Neural progenitor cell (in vitro differentiated cells): ENCODE measurements around the gene PTPRG. TPM values are rescaled to one million over a fixed set of nuclear protein-coding genes. Genes with fewer than 3 reads are reported as not detected.

Source experiments
- DNase-seq: peaks from one replicate; pipeline ENCODE4 v3.0.0-alpha.2; 2016; ENCODE audit warnings: low spot score
- H2AFZ ChIP-seq: fragments of 200-600 bp; sonication (generic); replicated peaks from 2 replicates; pipeline ENCODE4 v1.6.1; 2016; ENCODE audit warnings: antibody characterized with exemption
- H3F3A ChIP-seq: fragments of 200-600 bp; sonication (generic); 2 replicates; pipeline ENCODE4 v1.6.1; 2016; ENCODE audit warnings: antibody characterized with exemption, low read depth
- H3K27ac ChIP-seq: fragments of 200-600 bp; sonication (generic); 2 replicates; pipeline ENCODE4 v1.5.1; 2016; ENCODE audit warnings: mild to moderate bottlenecking
- H3K27me3 ChIP-seq: fragments of 200-600 bp; sonication (generic); 2 replicates; pipeline ENCODE4 v1.6.1; 2016; ENCODE audit warnings: mild to moderate bottlenecking, moderate library complexity
- H3K36me3 ChIP-seq: fragments of 200-600 bp; sonication (generic); 2 replicates; pipeline ENCODE4 v1.5.1; 2016
- H3K4me1 ChIP-seq: fragments of 200-600 bp; sonication (generic); 2 replicates; pipeline ENCODE4 v1.6.1; 2016; ENCODE audit warnings: mixed run types
- H3K4me2 ChIP-seq: fragments of 200-600 bp; sonication (generic); 2 replicates; pipeline ENCODE4 v1.6.1; 2016
- H3K4me3 ChIP-seq: fragments of 200-600 bp; sonication (generic); 2 replicates; pipeline ENCODE4 v1.5.1; 2016
- H3K79me2 ChIP-seq: fragments of 200-600 bp; sonication (generic); 2 replicates; pipeline ENCODE4 v1.6.1; 2016; ENCODE audit warnings: low read depth
- H3K9ac ChIP-seq: fragments of 200-600 bp; sonication (generic); 2 replicates; pipeline ENCODE4 v1.6.1; 2016
- H3K9me3 ChIP-seq: fragments of 200-600 bp; sonication (generic); 2 replicates; pipeline ENCODE4 v1.5.1; 2016; ENCODE audit warnings: low read depth
- H4K20me1 ChIP-seq: fragments of 200-600 bp; sonication (generic); 2 replicates; pipeline ENCODE4 v1.6.1; 2016; ENCODE audit warnings: low read depth
- H3K27ac Mint-ChIP-seq: 3 replicates; pipeline ENCODE4 v1.8.0; 2021; ENCODE audit warnings: mixed read lengths
- H3K27me3 Mint-ChIP-seq: 2 replicates; pipeline ENCODE4 v1.8.0; 2022; ENCODE audit warnings: low read depth, mild to moderate bottlenecking, inconsistent platforms, moderate library complexity, mixed read lengths; ENCODE audit not compliant: insufficient read depth
- H3K36me3 Mint-ChIP-seq: 3 replicates; pipeline ENCODE4 v1.8.0; 2021; ENCODE audit warnings: mixed read lengths
- H3K4me1 Mint-ChIP-seq: 3 replicates; pipeline ENCODE4 v1.8.0; 2021; ENCODE audit warnings: mixed read lengths
- H3K4me3 Mint-ChIP-seq: 3 replicates; pipeline ENCODE4 v1.8.0; 2021; ENCODE audit warnings: mild to moderate bottlenecking, moderate library complexity, mixed read lengths
- H3K9me3 Mint-ChIP-seq: 3 replicates; pipeline ENCODE4 v1.8.0; 2020; ENCODE audit warnings: mixed read lengths
- EZH2 ChIP-seq: fragments of 200-600 bp; sonication (generic); IDR thresholded peaks from 2 replicates; pipeline ENCODE4 v1.6.1; 2017; ENCODE audit warnings: antibody characterized with exemption, mild to moderate bottlenecking, moderate library complexity
- EZH2phosphoT487 ChIP-seq: fragments of 200-600 bp; sonication (generic); IDR thresholded peaks from 2 replicates; pipeline ENCODE4 v1.6.1; 2017; ENCODE audit warnings: antibody characterized with exemption
- total RNA-seq: library from RNA; depleted of rRNA; stranded (reverse); fragments of >200 nt; gene quantifications from 2 replicates; pipeline ENCODE4 v1.2.3, GENCODE V29; 2015; ENCODE audit warnings: low replicate concordance
- TF ChIP-seq, protein P1 (sequence below): fragments of 200-600 bp; sonication (generic); IDR thresholded peaks from 2 replicates; pipeline ENCODE4 v1.5.1; 2017; ENCODE audit warnings: antibody characterized with exemption, mild to moderate bottlenecking

Gene PTPRG
- total RNA-seq, 1 donor from 2014 or later = 65.3 TPM

- Mint-ChIP-seq H3K4me3 (no peak overlapping the region), H3K27ac (no peak overlapping the region), H3K27me3 (no peaks in the 10 kb centered on the region), H3K36me3 (peaks cover 8% of the 10 kb centered on the region), H3K4me1 (no peaks in the 10 kb centered on the region), H3K9me3 (peaks cover 11% of the 10 kb centered on the region)
- Histone ChIP-seq H3K27ac (no peak overlapping the region), H3K9ac (no peak overlapping the region), H3K27me3 (no peaks in the 10 kb centered on the region), H3K9me3 (no peaks in the 10 kb centered on the region), H3K79me2 (no peaks in the 10 kb centered on the region), H3K36me3 (no peaks in the 10 kb centered on the region), H2AFZ (no peak overlapping the region), H3K4me1 (no peaks in the 10 kb centered on the region), H3K4me3 (no peak overlapping the region), H3K4me2 (no peak overlapping the region), H4K20me1 (no peaks in the 10 kb centered on the region), H3F3A (no peaks in the 10 kb centered on the region)
- no peak for TF ChIP-seq EZH2
- TF ChIP-seq EZH2phosphoT487 = no peak
- TF ChIP-seq, protein P1, sequence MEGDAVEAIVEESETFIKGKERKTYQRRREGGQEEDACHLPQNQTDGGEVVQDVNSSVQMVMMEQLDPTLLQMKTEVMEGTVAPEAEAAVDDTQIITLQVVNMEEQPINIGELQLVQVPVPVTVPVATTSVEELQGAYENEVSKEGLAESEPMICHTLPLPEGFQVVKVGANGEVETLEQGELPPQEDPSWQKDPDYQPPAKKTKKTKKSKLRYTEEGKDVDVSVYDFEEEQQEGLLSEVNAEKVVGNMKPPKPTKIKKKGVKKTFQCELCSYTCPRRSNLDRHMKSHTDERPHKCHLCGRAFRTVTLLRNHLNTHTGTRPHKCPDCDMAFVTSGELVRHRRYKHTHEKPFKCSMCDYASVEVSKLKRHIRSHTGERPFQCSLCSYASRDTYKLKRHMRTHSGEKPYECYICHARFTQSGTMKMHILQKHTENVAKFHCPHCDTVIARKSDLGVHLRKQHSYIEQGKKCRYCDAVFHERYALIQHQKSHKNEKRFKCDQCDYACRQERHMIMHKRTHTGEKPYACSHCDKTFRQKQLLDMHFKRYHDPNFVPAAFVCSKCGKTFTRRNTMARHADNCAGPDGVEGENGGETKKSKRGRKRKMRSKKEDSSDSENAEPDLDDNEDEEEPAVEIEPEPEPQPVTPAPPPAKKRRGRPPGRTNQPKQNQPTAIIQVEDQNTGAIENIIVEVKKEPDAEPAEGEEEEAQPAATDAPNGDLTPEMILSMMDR = no peak
- no peak for DNase-seq
These were observed 557.8 kb downstream of the PTPRG start for GRCh38 chr3:62119139-62119538.

DNA sequence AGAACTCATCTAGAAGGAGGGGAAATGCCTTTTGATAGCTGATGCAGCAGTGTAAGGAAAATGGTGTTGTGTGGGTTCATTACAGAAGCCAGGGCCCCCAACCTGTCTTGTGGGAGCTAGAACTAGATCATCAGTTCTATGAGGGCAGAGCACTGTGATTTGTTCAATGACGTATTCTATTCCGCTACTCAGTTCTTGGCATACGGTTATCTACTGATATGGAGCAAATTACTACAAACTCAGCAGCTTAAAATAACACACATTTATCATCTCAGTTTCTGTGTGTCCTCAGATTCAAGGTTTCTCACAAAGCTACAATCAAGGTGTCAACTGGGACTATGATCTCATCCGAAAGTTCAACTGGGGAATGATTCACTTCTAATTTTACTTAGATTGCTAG lies 561.4 kb downstream of the PTPRG start:
- peaks cover 16% of the 10 kb centered on the region for H3K4me1 Mint-ChIP-seq

DNA sequence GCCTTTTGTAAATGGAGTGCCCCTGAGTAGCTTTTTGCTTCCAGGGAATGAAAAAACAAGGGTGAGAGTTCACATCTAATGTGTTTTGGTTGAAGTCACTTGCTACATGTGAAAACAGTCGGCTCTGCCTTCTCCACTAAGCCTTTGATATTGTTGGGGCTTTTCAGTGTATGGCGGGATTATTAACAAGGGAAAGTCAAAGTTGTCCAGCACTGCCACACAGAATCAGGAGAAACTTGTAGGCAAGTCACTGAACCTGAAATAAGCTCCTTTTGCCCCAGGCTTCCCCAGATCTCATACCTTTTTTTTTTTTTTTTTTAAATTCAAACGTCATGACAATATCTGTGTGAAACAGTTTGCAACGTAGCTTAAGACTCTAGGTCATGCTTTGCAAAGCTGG lies 564.0 kb downstream of the PTPRG start:
- Histone ChIP-seq H2AFZ (no peak overlapping the region), H3K9ac (no peak overlapping the region), H4K20me1 (peaks cover 4% of the 10 kb centered on the region), H3K4me2 (no peak overlapping the region), H3K4me1 (peaks cover 5% of the 10 kb centered on the region), H3K36me3 (no peaks in the 10 kb centered on the region), H3F3A (no peaks in the 10 kb centered on the region), H3K79me2 (no peaks in the 10 kb centered on the region), H3K4me3 (no peak overlapping the region), H3K9me3 (no peaks in the 10 kb centered on the region), H3K27ac (no peak overlapping the region), H3K27me3 (no peaks in the 10 kb centered on the region)
- Mint-ChIP-seq H3K27me3 (peaks cover 3% of the 10 kb centered on the region), H3K4me1 (peaks cover 27% of the 10 kb centered on the region), H3K9me3 (peaks cover 14% of the 10 kb centered on the region), H3K27ac (no peak overlapping the region), H3K36me3 (peaks cover 2% of the 10 kb centered on the region), H3K4me3 (no peak overlapping the region)
- TF ChIP-seq EZH2phosphoT487 (no peak), EZH2 (no peak)
- TF ChIP-seq, protein P1 = no peak
- DNase-seq = no peak

More for the DNA sequence above, 561.4 kb downstream of the PTPRG start:
- Histone ChIP-seq H3K9me3 (no peaks in the 10 kb centered on the region), H3F3A (no peaks in the 10 kb centered on the region), H3K9ac (no peak overlapping the region), H3K36me3 (no peaks in the 10 kb centered on the region), H3K4me1 (peaks cover 5% of the 10 kb centered on the region), H3K27ac (no peak overlapping the region), H3K4me3 (no peak overlapping the region), H2AFZ (no peak overlapping the region), H3K79me2 (no peaks in the 10 kb centered on the region), H4K20me1 (peaks cover 4% of the 10 kb centered on the region), H3K4me2 (no peak overlapping the region), H3K27me3 (no peaks in the 10 kb centered on the region)
- Mint-ChIP-seq H3K9me3 (peaks cover 11% of the 10 kb centered on the region), H3K36me3 (peaks cover 8% of the 10 kb centered on the region), H3K27ac (no peak overlapping the region), H3K4me3 (no peak overlapping the region), H3K27me3 (no peaks in the 10 kb centered on the region)
- DNase-seq = no peak
- TF ChIP-seq EZH2 = no peak
- TF ChIP-seq EZH2phosphoT487 = no peak
- TF ChIP-seq, protein P1 = no peak
